GM18508 (cell line): Measurements from ENCODE around the gene PPARG.
"Not testable (repeated sequence)": the region's sequence is repeated elsewhere in the genome, so short reads cannot be mapped to it uniquely, and the experiment has no call there.

ENCODE experiments used
- ATAC-seq: cut with Tn5 transposase; IDR thresholded peaks from one replicate; pipeline ENCODE4 v1.9.1; 2021; ENCODE audit warnings: moderate number of reproducible peaks; ENCODE audit not compliant: insufficient read depth, unreplicated experiment

Gene PPARG

GRCh38 chr3:12288182-12289129 lies at the start of gene PPARG:
TSS of gene PPARG (plus strand) at chr3:12289070. CDS start at chr3:12379712, 90,642 bp downstream.
- no peak for ATAC-seq

GRCh38 chr3:12239301-12239700 lies 49.6 kb upstream of the PPARG start:
- no peak for ATAC-seq

- ATAC-seq: no peak
Measured at GRCh38 chr3:12242772-12243171, 46.1 kb upstream of the PPARG start.

GRCh38 chr3:12246497-12247163 lies 42.2 kb upstream of the PPARG start:
- ATAC-seq: no peak

GRCh38 chr3:12247411-12247810 lies 41.5 kb upstream of the PPARG start:
- ATAC-seq: no peak

- ATAC-seq: no peak
Measured at GRCh38 chr3:12249519-12249918, 39.4 kb upstream of the PPARG start.

- no peak for ATAC-seq
Measured at GRCh38 chr3:12252889-12253288, 36.0 kb upstream of the PPARG start.

- ATAC-seq: no peak
Measured at GRCh38 chr3:12253516-12254343, 35.1 kb upstream of the PPARG start.

- ATAC-seq: no peak
Measured at GRCh38 chr3:12255393-12255792, 33.5 kb upstream of the PPARG start.

- no peak for ATAC-seq
Measured at GRCh38 chr3:12258911-12259310, 30.0 kb upstream of the PPARG start.

GRCh38 chr3:12262173-12262572 lies 26.7 kb upstream of the PPARG start:
- ATAC-seq: not testable (repeated sequence)

GRCh38 chr3:12265508-12265907 lies 23.4 kb upstream of the PPARG start:
- no peak for ATAC-seq

GRCh38 chr3:12266038-12266437 lies 22.8 kb upstream of the PPARG start:
- ATAC-seq: no peak

- no peak for ATAC-seq
Measured at GRCh38 chr3:12267376-12268030, 21.4 kb upstream of the PPARG start.

- ATAC-seq: no peak
Measured at GRCh38 chr3:12268049-12268735, 20.7 kb upstream of the PPARG start.

GRCh38 chr3:12270976-12271375 lies 17.9 kb upstream of the PPARG start:
- no peak for ATAC-seq

- peak; percentile 94 for ATAC-seq
Measured at GRCh38 chr3:12273045-12273695, 15.7 kb upstream of the PPARG start.

GRCh38 chr3:12275974-12276650 lies 12.8 kb upstream of the PPARG start:
- ATAC-seq: no peak
